ENCODE data around the gene GRK3.

The GRK3 gene

GRCh38 chr22:25744694-25745093, 180.2 kb downstream of the GRK3 start:
- no peak for DNase-seq

GRCh38 chr22:25745341-25746011, 181.0 kb downstream of the GRK3 start:
- DNase-seq: no peak

- DNase-seq: no peak
Measured at GRCh38 chr22:25746012-25746373, 181.5 kb downstream of the GRK3 start.

DNA sequence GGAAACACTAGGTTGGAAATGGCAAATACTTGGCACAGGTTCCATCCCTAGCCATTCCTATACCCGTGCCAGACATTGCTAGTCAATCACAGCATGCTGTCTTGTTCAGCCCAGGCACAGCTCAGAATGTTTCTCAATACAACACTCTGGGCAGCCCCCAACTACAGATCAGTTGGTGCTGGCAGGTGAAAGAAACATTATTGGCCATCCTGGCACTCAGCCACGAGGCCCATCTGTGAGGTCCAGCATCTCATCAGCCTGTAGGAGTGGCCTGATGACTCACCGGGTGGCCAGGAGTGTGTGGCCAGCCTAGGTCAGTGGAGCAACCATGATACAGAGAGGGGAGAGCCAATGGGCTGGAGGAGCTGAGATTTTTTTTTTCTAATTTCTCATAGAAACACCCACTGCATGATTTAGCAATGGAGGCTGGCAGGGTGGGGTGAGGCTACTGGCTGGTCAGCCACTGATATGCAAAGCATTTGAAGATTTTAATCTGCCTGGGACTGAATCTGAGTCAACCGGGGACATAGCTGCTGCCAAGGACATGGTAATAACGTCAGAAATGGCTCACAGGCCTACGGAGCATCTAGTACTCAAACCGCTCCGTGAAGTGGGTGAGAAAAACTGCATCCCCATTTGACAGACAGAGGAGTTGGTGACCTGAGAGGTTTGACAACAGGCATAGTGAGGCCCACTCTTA, 182.9 kb downstream of the GRK3 start:
- DNase-seq: no peak

DNA sequence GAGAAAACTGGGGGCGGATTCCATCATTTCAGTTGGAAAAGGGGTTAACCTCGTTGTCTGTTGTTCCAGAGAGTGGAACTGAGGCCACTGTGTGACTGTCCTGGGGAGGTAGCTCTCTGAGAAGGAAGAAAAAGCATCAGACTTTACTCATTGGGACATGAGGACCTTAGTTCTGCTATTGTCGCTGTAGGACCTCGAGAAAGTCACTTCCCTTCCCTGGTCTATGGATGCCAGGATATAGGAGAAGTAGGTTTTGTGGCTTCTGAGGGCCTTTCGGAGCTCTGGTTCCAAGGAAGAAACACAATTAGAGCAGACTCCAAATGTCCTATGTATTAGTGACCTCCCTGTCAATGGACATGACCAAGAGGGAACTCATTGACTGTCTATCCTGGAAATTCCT, 183.7 kb downstream of the GRK3 start:
- DNase-seq: no peak

DNA sequence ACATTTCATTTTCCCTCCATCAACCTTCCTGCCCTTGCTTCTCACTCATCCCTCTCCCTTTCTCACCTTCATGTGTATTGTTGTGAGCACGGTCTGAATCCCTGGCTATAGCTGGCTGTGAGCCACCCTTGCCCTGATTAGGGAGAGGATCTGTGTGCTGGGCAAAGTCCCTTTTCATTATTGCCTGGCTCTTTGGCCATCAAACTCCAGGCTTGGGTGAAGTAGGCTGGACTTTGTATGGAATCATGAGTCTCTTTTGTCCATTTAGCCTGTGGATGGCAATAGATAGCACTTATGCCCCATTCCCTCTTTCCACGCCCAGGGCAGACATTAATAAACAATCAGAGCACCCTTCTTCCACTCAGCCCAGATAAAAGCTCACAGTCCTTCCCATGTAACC, 184.2 kb downstream of the GRK3 start:
- DNase-seq: no peak

- DNase-seq: no peak
Measured at GRCh38 chr22:25749420-25750169, 185.1 kb downstream of the GRK3 start.

GRCh38 chr22:25750569-25751173, 186.2 kb downstream of the GRK3 start:
- DNase-seq: no peak

- no peak for DNase-seq
Measured at GRCh38 chr22:25751174-25751581, 186.7 kb downstream of the GRK3 start.

DNA sequence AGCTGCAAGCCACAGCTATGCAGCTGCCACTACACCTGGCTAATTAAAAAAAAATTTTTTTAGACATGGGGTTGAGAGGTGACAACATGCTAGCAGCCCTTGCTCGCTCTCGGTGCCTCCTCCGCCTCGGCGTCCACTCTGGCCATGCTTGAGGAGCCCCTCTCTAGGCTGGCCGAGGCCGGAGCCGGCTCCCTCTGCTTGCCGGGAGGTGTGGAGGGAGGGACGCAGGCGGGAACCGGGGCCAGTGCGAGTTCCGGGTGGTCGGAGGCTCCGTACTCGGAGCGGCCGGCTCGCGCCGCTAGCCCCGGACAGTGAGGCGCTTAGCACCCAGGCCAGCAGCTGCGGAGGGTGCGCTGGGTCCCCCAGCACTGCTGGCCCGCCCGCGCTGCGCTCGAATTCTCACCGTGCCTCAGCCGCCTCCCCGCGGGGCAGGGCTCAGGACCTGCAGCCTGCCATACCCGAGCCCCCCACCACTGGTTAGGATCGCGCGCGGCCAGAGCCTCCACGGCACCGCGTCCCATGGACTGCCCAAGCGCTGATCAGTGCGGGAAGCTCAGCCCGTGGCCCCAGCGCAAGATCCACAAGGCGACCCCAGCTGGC, 188.2 kb downstream of the GRK3 start:
- no peak for DNase-seq

DNA sequence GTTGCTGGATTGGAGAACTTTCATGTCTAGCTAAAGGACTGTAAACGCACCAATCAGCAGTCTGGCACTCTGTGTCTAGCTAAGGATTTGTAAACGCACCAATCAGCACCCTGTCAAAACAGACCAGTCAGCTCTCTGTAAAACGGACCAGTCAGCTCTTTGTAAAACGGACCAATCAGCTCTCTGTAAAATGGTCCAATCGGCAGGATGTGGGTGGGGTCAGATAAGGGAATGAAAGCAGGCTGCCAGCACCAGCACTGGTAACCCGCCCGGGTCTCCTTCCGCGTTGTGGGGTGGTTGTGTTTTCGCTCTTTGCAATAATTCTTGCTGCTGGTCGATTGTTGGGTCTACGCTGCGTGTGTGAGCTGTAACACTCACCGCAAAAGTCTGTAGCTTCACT, 188.8 kb downstream of the GRK3 start:
- DNase-seq: no peak

DNA sequence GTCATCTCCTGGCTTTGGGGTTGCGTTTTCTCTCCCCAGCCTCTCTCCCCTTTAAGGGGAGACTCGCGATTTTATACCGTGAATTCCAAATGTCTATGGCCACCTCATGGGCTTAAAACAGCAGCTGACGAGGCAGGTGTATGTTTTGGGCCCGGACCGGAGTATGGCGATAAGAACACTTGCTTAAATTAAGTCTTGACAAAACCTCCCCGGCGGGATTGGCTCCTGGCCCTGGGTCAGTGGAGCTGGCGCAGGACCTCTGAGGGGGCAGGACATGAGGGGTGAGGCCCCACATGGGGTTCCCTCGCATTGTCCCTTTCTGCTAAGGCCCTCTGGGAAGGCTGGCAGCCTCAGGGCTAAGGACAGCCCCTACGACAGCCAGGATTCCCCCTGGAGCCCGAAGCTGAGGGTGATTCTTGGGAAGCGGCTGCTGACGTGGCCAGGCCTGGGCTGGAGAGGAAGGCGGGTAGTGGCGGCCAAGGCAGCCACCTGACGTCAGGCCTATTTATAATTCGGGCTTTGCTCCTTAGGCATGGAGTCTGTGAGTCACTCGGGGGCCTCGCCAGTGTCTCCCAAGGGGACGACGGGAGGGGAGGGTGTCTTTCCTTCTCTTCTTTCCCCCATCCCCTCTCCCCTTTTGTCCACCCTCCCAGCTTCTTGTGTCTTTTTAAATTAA, 190.2 kb downstream of the GRK3 start:
- DNase-seq: no peak

DNA sequence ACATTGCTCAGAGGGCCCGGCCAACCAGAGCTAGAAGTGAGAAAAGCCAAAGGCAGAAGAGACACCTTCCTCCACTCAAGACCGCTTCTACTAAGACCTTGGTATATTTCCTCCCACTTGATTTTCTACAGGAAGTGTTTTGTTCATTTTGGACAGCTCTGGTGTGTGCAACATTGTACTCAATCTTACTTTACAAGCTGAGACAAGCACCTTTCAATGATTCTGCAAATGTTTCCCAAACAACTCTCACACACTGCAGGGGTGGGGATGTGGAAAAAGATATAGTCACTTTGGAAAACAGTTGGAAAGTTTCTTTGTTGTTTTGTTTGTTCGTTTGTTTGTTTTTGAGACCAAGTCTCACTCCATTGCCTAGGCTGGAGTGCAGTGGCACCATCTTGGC, 193.2 kb downstream of the GRK3 start:
- no peak for DNase-seq

DNA sequence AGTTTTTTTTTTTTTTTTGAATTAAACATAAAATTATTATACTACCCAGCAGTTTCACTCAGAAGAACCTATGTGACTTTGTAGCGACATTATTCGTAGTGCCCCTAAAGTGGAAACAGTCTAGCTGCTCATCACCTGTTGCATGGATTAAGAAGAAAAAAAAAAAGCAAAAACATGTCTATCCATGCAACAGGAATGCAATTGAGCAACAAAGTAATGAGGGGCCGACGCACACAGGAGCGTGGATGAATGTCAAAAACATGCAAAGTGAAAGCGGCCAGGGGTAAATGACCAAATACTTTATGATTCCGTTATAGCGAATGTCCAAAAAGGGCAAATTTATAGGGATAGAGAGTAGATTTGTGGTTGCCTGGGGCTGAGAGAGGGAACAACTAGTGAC, 193.8 kb downstream of the GRK3 start:
- DNase-seq: no peak

DNA sequence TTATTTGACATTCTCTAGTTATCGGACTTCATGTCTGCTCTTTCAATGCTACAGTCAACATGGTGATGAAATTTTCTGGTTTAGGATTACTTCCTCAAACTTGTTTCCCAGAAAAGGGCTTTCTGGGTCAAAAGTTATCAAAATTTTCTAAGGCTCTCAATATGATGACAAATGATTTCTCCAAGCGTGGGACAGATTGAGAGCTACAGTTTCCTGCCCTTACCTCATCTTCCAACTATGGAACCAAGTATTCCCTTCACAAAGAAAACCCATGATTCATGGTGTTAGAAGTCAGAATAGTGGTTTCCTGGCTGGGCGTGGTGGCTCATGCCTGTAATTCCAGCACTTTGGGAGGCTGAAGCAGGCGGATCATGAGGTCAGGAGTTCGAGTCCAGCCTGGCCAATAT, 195.4 kb downstream of the GRK3 start:
- DNase-seq: no peak

GRCh38 chr22:25760294-25760693, 195.8 kb downstream of the GRK3 start:
- DNase-seq: no peak

- no peak for DNase-seq
Measured at GRCh38 chr22:25760848-25761595, 196.5 kb downstream of the GRK3 start.

GRCh38 chr22:25762147-25762546, 197.7 kb downstream of the GRK3 start:
- no peak for DNase-seq

DNA sequence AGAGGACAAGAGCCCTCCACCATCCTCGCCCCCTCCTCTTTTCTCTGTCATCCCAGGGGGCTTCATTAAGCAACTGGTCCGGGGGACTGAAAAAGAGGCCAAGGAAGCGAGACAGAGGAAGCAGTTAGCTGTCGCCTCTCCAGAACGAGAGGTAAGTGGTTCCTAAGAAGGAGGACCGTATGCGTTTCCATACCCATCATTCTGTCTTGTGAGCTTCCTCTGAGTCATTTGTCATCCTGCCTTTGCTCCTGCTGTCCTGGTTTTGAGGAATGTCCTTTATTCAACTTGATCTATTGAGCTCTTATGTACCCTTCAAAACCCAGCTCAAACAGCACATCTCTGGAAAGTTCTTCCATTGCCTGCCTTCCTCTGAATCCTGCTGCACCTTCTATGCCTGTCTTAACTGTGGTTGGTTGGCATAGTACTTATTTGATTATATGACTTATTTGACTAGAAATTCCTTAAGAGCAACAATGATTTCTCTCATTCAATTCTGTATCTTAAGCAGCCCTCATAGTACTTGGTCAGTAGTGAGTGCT, 198.8 kb downstream of the GRK3 start:
- no peak for DNase-seq

DNA sequence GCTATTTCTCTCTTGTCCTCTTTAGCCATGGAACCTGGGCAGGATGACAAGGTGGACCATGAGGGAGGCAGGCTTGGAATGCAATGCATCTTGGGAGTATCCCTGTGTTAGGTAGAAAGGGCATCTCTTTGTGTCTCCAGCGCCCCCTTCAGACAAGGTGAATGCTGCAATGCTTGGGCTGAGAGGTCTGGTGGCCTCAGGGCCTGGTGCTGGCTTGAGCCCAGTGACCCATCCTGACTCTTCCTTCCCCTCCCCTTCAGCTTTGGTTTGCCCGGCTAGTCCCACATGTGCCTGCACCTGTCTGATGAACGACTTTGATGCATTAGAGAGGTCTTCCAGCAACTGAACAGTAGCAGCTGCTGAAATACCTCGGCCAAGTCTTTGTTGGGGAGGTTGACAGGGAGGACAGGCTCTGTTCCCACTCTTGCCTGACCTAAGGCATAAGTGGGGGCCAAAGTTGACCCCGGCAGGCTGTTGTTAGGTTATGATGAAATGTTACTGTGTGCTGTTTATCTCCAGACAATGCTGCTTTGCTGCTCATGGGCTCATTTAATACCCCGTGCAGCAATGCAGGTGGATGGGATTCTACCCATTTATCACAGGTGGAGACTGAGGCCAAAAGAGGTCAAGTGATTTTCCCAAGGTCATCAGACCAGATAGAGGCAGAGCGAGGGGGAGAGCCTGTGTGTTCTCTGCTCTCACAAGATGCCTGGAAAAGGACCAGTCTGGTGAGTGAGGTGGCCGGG, 200.0 kb downstream of the GRK3 start:
- DNase-seq: no peak

- no peak for DNase-seq
Measured at GRCh38 chr22:25765016-25765367, 200.5 kb downstream of the GRK3 start.
